ENCODE data around the gene HMCN2.

DNA sequence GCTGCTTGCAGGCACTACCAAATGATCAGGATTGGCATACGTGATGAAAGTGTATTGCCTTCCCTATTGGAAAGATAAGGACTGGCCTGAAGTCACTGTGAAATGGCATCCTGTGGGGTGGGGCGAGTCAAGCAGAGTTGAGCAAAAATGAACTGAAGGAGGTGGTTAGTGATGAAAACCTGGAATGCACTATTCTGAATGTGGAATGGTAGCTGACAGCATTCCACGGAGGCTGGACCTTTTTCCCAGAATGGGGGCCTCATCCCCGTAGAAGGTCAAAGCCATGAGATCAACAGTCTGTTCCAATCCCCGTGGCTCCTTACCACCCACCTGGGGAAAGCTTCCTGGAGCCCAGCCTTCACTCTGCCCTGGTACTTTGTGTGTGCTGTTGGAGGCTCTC is 216.9 kb downstream of the HMCN2 start:
- TF ChIP-seq POLR2A (IDR thresholded peaks at IDR 0.05; ENCODE audit: low read length) (no peak), GATA1 (IDR thresholded peaks at IDR 0.05; ENCODE audit: low read depth, low read length) (no peak)

Measured in erythroblast (primary cell).